Measurements from ENCODE around the gene NUDT22.

DNA sequence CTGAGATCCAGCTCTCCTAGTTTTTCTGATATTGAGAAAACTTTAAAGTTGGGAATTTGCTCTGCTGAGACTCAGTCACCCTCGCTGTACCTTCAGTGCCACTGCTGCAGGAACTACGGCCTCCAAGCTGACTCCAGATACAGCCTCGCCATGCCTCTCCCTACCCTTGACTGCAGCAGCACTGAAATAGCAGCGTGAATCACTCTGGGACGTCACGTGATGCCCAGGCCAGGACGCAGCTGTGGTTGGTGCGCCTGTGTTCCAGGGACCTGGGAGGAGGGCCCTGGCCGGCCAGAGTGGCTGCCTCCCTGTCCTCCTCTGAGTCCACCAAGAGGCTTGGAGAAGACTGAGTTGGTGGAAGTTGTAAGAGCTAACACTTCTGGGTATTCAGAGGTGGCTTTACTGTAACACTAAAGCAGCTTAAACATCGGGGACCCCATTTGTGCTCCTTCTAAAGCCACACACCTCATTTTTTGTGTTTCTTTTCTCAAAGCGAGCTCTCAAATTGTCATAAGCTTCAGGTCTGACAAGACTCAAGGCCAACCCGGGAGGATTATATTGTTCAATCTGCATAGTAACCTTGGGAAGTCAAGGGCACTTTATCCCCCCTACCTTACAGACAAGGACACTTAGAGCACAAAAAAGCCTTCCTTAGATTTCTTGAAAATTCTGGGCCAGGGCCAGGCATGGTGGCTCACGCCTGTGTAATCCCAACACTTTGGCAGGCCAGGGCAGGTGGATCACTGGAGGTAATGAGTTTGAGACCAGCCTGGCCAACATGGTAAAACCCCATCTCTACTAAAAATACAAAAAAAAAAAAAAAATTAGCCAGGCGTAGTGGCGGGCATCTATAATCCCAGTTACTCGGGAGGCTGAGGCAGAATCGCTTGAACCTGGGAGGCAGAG lies 44.3 kb upstream of the NUDT22 start:
- TF ChIP-seq EP300 (IDR thresholded peaks at IDR 0.05; ENCODE audit: borderline replicate concordance) (no peak), FOXM1 (IDR thresholded peaks at IDR 0.05; ENCODE audit: borderline replicate concordance, low read depth) (no peak), RAD21 (IDR thresholded peaks at IDR 0.05; ENCODE audit: low read depth) (no peak), YY1 (IDR thresholded peaks at IDR 0.05; ENCODE audit: low read depth) (no peak), TAF1 (IDR thresholded peaks at IDR 0.05; ENCODE audit: low read depth) (0 out of 2 replicates have a peak, but pooled peaks have one; percentile 27), ZBTB7A (IDR thresholded peaks at IDR 0.05; ENCODE audit: low read depth) (no peak), CEBPB (IDR thresholded peaks at IDR 0.05) (no peak), CREB1 (IDR thresholded peaks at IDR 0.05; ENCODE audit: low read depth) (no peak), TEAD4 (IDR thresholded peaks at IDR 0.05) (no peak)
- TF ChIP-seq, protein P1, sequence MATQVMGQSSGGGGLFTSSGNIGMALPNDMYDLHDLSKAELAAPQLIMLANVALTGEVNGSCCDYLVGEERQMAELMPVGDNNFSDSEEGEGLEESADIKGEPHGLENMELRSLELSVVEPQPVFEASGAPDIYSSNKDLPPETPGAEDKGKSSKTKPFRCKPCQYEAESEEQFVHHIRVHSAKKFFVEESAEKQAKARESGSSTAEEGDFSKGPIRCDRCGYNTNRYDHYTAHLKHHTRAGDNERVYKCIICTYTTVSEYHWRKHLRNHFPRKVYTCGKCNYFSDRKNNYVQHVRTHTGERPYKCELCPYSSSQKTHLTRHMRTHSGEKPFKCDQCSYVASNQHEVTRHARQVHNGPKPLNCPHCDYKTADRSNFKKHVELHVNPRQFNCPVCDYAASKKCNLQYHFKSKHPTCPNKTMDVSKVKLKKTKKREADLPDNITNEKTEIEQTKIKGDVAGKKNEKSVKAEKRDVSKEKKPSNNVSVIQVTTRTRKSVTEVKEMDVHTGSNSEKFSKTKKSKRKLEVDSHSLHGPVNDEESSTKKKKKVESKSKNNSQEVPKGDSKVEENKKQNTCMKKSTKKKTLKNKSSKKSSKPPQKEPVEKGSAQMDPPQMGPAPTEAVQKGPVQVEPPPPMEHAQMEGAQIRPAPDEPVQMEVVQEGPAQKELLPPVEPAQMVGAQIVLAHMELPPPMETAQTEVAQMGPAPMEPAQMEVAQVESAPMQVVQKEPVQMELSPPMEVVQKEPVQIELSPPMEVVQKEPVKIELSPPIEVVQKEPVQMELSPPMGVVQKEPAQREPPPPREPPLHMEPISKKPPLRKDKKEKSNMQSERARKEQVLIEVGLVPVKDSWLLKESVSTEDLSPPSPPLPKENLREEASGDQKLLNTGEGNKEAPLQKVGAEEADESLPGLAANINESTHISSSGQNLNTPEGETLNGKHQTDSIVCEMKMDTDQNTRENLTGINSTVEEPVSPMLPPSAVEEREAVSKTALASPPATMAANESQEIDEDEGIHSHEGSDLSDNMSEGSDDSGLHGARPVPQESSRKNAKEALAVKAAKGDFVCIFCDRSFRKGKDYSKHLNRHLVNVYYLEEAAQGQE (IDR thresholded peaks at IDR 0.05; ENCODE audit: low read depth): no peak
- TF ChIP-seq, protein P2, sequence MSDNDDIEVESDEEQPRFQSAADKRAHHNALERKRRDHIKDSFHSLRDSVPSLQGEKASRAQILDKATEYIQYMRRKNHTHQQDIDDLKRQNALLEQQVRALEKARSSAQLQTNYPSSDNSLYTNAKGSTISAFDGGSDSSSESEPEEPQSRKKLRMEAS (IDR thresholded peaks at IDR 0.05): peak; percentile 83
